SK-MEL-5 (cell line): ENCODE results near the gene LST1. TPM values are rescaled to one million over a fixed set of nuclear protein-coding genes. Genes with fewer than 3 reads are reported as not detected.

Source experiments
- DNase-seq: peaks from one replicate; pipeline ENCODE4 v3.0.0-alpha.2; 2016; ENCODE audit warnings: low read depth, low spot score
- in situ Hi-C: cut with HindIII; loops from 2 replicates; pipeline ENCODE4 v1.10.0; 2016; ENCODE audit warnings: low sequenced_read_pairs, high pct_unique_total_duplicates, low pct_unique_long_range_greater_than_20kb
- total RNA-seq: library from RNA; depleted of rRNA; stranded (reverse); fragments of >200 nt; shearing (Covaris generic); gene quantifications from 2 replicates; pipeline ENCODE4 v1.2.3, GENCODE V29; 2014

The LST1 gene
- total RNA-seq, 1 experiment from 2014 or later = not detected

DNA sequence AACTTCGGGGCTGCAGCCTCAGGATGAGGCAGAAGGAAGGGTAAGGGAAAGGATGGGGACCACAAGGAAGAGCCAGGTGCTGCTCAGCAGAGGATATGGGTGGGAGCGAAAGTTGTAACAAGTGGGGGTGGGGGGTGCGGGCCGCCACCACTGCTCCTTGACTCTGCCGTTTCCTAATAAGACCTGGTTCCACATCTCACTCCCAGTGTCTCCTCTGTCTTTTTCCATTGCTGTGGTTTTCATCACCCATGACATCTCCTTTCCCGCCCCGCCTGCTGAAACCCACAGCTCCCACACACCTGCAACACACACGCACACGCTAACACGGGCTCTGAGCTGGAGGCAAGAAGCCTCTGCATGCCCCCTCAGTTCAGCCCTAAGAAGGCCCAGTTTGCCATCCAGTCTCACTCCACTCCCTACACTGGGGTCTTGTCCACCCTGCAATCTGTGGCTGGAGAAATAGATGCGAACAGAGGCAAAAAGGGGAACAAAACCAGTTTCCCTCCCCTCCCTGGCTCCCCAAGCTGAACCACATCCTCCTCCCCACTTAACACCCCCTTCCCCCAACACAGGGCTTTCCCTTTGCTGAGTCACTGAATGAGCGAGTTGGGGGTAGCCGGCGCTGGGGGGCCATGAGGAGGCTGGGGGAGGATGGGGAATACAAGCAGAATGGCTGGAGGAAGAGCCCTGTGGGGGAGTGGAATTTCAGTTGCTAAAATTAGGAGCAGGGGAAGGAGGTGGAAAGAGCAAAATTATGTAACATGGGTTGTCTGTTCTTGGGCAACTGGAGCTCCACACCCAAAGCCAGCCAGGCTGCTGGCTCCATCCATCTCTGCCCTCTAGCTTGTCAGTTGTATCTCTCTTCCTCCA lies 27.2 kb upstream of the LST1 start:
- in situ Hi-C loops = no loop called here
- no peak for DNase-seq

GRCh38 chr6:31559606-31559957 lies 26.5 kb upstream of the LST1 start:
- DNase-seq = no peak
- in situ Hi-C loops = no loop called here

DNA sequence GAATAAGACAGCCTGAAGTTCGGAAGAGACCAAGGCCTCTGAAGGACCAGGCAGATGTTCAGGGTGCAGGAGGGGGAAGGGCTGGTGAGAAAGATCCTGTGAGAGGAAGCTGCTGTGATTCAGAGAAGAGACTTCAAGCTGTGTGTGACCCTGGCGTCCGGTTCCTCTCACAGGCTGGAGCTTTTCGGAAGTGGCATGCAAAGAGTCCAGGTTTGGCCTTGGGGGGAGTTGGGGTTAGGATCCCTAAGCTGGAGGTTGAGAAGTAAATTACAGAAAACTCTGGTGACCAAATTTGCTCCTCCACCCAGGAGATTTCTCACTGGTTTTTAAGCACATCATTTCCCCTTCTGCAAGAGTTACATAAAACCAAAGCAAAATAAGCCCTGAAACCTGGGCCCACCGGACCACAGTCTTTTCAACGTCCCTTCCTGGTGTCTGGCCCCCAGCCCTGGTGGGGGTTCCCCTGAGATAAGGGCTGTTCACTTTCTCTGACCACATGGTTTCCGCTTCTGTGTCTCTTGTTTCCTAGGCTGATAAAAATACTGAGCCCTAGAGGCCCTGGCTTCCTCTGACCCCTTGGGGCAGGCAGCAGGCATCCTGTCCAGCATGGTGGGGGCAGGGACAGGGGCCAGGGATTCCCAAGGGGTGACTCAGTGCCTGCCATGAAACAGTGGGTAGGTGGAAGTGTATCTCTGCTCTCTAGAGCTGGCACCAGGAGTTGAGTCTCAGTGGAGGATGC lies 25.9 kb upstream of the LST1 start:
- in situ Hi-C loops = no loop called here
- DNase-seq = no peak

DNA sequence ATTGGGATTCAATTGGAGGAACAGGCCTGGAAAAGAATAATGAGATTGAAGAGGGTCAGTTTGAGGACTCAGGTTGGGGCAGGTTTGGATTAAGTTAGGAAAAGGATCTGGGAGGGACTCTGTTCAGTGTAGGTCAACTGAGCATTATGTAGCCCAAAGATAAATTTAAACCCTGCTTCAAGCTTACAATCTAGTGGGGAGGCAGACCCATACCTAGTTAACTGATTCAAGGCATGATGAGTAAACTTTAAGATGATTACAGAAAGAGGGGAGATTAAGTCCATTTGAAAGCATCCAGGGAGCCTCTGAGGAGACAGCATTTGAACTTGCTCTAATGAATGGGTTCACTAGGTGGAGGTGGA lies 25.4 kb upstream of the LST1 start:
- in situ Hi-C loops = no loop called here
- no peak for DNase-seq

- in situ Hi-C loops = no loop called here
- DNase-seq = no peak
Measured at GRCh38 chr6:31567531-31568370, 18.3 kb upstream of the LST1 start.

- in situ Hi-C loops = no loop called here
- no peak for DNase-seq
Measured at GRCh38 chr6:31568537-31568961, 17.5 kb upstream of the LST1 start.

- in situ Hi-C loops = no loop called here
Measured at GRCh38 chr6:31569861-31570536, 16.1 kb upstream of the LST1 start.

DNA sequence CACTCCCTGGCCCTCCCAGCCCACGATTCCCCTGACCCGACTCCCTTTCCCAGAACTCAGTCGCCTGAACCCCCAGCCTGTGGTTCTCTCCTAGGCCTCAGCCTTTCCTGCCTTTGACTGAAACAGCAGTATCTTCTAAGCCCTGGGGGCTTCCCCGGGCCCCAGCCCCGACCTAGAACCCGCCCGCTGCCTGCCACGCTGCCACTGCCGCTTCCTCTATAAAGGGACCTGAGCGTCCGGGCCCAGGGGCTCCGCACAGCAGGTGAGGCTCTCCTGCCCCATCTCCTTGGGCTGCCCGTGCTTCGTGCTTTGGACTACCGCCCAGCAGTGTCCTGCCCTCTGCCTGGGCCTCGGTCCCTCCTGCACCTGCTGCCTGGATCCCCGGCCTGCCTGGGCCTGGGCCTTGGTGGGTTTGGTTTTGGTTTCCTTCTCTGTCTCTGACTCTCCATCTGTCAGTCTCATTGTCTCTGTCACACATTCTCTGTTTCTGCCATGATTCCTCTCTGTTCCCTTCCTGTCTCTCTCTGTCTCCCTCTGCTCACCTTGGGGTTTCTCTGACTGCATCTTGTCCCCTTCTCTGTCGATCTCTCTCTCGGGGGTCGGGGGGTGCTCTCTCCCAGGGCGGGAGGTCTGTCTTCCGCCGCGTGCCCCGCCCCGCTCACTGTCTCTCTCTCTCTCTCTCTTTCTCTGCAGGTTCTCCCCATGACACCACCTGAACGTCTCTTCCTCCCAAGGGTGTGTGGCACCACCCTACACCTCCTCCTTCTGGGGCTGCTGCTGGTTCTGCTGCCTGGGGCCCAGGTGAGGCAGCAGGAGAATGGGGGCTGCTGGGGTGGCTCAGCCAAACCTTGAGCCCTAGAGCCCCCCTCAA lies 13.8 kb upstream of the LST1 start, which contains the start of gene LTA:
Gene LTA (plus strand): TSS at position 249 of the 871 bp plus-strand sequence. CDS start 454 bp downstream, at position 703.
- in situ Hi-C loops = no loop called here
- DNase-seq = no peak

More at GRCh38 chr6:31569861-31570536, 16.1 kb upstream of the LST1 start:
- DNase-seq = no peak

DNA sequence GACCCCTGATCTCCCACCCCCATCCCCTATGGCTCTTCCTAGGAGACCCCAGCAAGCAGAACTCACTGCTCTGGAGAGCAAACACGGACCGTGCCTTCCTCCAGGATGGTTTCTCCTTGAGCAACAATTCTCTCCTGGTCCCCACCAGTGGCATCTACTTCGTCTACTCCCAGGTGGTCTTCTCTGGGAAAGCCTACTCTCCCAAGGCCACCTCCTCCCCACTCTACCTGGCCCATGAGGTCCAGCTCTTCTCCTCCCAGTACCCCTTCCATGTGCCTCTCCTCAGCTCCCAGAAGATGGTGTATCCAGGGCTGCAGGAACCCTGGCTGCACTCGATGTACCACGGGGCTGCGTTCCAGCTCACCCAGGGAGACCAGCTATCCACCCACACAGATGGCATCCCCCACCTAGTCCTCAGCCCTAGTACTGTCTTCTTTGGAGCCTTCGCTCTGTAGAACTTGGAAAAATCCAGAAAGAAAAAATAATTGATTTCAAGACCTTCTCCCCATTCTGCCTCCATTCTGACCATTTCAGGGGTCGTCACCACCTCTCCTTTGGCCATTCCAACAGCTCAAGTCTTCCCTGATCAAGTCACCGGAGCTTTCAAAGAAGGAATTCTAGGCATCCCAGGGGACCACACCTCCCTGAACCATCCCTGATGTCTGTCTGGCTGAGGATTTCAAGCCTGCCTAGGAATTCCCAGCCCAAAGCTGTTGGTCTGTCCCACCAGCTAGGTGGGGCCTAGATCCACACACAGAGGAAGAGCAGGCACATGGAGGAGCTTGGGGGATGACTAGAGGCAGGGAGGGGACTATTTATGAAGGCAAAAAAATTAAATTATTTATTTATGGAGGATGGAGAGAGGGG lies 12.6 kb upstream of the LST1 start:
- in situ Hi-C loops = no loop called here

GRCh38 chr6:31574106-31575061 lies 11.7 kb upstream of the LST1 start:
- no peak for DNase-seq
- in situ Hi-C loops = no loop called here

More for the DNA sequence above, 12.6 kb upstream of the LST1 start:
- no peak for DNase-seq

GRCh38 chr6:31575335-31575901 lies 10.7 kb upstream of the LST1 start, which contains the start of gene TNF:
TSS of gene TNF (plus strand) at chr6:31575565. CDS start at chr6:31575742, 177 bp downstream.
- DNase-seq = no peak
- in situ Hi-C loops = no loop called here

DNA sequence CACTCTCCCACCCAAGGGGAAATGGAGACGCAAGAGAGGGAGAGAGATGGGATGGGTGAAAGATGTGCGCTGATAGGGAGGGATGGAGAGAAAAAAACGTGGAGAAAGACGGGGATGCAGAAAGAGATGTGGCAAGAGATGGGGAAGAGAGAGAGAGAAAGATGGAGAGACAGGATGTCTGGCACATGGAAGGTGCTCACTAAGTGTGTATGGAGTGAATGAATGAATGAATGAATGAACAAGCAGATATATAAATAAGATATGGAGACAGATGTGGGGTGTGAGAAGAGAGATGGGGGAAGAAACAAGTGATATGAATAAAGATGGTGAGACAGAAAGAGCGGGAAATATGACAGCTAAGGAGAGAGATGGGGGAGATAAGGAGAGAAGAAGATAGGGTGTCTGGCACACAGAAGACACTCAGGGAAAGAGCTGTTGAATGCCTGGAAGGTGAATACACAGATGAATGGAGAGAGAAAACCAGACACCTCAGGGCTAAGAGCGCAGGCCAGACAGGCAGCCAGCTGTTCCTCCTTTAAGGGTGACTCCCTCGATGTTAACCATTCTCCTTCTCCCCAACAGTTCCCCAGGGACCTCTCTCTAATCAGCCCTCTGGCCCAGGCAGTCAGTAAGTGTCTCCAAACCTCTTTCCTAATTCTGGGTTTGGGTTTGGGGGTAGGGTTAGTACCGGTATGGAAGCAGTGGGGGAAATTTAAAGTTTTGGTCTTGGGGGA lies 10.0 kb upstream of the LST1 start:
- in situ Hi-C loops = no loop called here
- no peak for DNase-seq

DNA sequence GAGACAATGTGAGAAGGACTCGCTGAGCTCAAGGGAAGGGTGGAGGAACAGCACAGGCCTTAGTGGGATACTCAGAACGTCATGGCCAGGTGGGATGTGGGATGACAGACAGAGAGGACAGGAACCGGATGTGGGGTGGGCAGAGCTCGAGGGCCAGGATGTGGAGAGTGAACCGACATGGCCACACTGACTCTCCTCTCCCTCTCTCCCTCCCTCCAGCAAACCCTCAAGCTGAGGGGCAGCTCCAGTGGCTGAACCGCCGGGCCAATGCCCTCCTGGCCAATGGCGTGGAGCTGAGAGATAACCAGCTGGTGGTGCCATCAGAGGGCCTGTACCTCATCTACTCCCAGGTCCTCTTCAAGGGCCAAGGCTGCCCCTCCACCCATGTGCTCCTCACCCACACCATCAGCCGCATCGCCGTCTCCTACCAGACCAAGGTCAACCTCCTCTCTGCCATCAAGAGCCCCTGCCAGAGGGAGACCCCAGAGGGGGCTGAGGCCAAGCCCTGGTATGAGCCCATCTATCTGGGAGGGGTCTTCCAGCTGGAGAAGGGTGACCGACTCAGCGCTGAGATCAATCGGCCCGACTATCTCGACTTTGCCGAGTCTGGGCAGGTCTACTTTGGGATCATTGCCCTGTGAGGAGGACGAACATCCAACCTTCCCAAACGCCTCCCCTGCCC lies 9.0 kb upstream of the LST1 start:
- in situ Hi-C loops = no loop called here
- DNase-seq = no peak
